ENCODE results near the gene SLC17A3. TPM values are rescaled to one million over a fixed set of nuclear protein-coding genes. Genes with fewer than 3 reads are reported as not detected.

Gene SLC17A3
- polyA plus RNA-seq, 4 donors: 0.29 to 1.2 (median 1.00) TPM

GRCh38 chr6:25892877-25893276, 18.8 kb upstream of the SLC17A3 start:
- DNase-seq (ENCODE audit: low read depth in 4 of 4, low spot score in 2 of 4): no peak

GRCh38 chr6:25889877-25890853, 16.1 kb upstream of the SLC17A3 start:
- peak; percentile 28 to 59 (median 34) for DNase-seq (ENCODE audit: low read depth in 4 of 4, low spot score in 2 of 4)

GRCh38 chr6:25888626-25889025, 14.6 kb upstream of the SLC17A3 start:
- DNase-seq (ENCODE audit: low read depth in 4 of 4, low spot score in 2 of 4): no peak

- no peak for DNase-seq (ENCODE audit: low read depth in 4 of 4, low spot score in 2 of 4)
These were observed 12.0 kb upstream of the SLC17A3 start for GRCh38 chr6:25886066-25886465.

GRCh38 chr6:25883991-25884390, 9.9 kb upstream of the SLC17A3 start:
- DNase-seq (ENCODE audit: low read depth in 4 of 4, low spot score in 2 of 4): no peak

- no peak for DNase-seq (ENCODE audit: low read depth in 4 of 4, low spot score in 2 of 4)
These were observed 9.5 kb upstream of the SLC17A3 start for GRCh38 chr6:25883536-25883935.

GRCh38 chr6:25882051-25882496, 8.0 kb upstream of the SLC17A3 start:
- no peak for DNase-seq (ENCODE audit: low read depth in 4 of 4, low spot score in 2 of 4)

- no peak for DNase-seq (ENCODE audit: low read depth in 4 of 4, low spot score in 2 of 4)
These were observed 6.6 kb upstream of the SLC17A3 start for GRCh38 chr6:25880601-25881000.

- DNase-seq (ENCODE audit: low read depth in 4 of 4, low spot score in 2 of 4): no peak
These were observed 4.8 kb upstream of the SLC17A3 start for GRCh38 chr6:25878721-25879322.

- no peak for DNase-seq (ENCODE audit: low read depth in 4 of 4, low spot score in 2 of 4)
These were observed 2.0 kb upstream of the SLC17A3 start for GRCh38 chr6:25875926-25876602.

- DNase-seq (ENCODE audit: low read depth in 4 of 4, low spot score in 2 of 4): no peak
These were observed 1.5 kb upstream of the SLC17A3 start for GRCh38 chr6:25875563-25875905.

- no peak for DNase-seq (ENCODE audit: low read depth in 4 of 4, low spot score in 2 of 4)
These were observed 949 bp upstream of the SLC17A3 start for GRCh38 chr6:25874822-25875562.

GRCh38 chr6:25872814-25873213, 1.2 kb downstream of the SLC17A3 start:
- no peak for DNase-seq (ENCODE audit: low read depth in 4 of 4, low spot score in 2 of 4)

GRCh38 chr6:25869840-25870239, 4.2 kb downstream of the SLC17A3 start:
- DNase-seq (ENCODE audit: low read depth in 4 of 4, low spot score in 2 of 4): no peak

GRCh38 chr6:25868436-25869183, 5.4 kb downstream of the SLC17A3 start:
- DNase-seq (ENCODE audit: low read depth in 4 of 4, low spot score in 2 of 4): no peak

GRCh38 chr6:25866011-25866410, 8.0 kb downstream of the SLC17A3 start:
- no peak for DNase-seq (ENCODE audit: low read depth in 4 of 4, low spot score in 2 of 4)

GRCh38 chr6:25863360-25863759, 10.7 kb downstream of the SLC17A3 start:
- no peak for DNase-seq (ENCODE audit: low read depth in 4 of 4, low spot score in 2 of 4)

- DNase-seq (ENCODE audit: low read depth in 4 of 4, low spot score in 2 of 4): no peak
These were observed 11.8 kb downstream of the SLC17A3 start for GRCh38 chr6:25862199-25862598.

GRCh38 chr6:25852756-25853155, 21.3 kb downstream of the SLC17A3 start:
- no peak for DNase-seq (ENCODE audit: low read depth in 4 of 4, low spot score in 2 of 4)

- no peak for DNase-seq (ENCODE audit: low read depth in 4 of 4, low spot score in 2 of 4)
These were observed 22.1 kb downstream of the SLC17A3 start for GRCh38 chr6:25851961-25852360.
